ENCODE measurements around the gene PSMG4.
"Not testable (repeated sequence)": the region's sequence is repeated elsewhere in the genome, so short reads cannot be mapped to it uniquely, and the experiment has no call there.

Gene PSMG4

GRCh38 chr6:3230256-3230882 is 28.4 kb upstream of the PSMG4 start:
- no peak for DNase-seq (ENCODE audit: low spot score)

DNA sequence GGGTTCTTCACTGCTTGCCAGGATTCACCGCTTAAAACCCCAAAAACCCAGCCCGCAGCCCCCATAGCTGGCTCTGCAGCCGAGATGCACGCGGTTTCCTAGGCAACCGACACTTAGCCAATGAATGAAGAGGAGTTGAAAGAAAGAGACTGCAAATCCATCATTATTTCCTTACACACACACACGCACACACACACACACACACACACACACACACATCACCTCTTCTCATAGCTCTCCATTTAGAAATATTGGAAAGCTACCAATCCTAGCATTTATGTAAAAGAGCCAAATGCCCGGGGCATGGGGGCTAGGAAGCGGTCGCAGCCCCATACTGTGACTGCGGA is 27.9 kb upstream of the PSMG4 start:
- DNase-seq (ENCODE audit: low spot score): peak; percentile 79

DNA sequence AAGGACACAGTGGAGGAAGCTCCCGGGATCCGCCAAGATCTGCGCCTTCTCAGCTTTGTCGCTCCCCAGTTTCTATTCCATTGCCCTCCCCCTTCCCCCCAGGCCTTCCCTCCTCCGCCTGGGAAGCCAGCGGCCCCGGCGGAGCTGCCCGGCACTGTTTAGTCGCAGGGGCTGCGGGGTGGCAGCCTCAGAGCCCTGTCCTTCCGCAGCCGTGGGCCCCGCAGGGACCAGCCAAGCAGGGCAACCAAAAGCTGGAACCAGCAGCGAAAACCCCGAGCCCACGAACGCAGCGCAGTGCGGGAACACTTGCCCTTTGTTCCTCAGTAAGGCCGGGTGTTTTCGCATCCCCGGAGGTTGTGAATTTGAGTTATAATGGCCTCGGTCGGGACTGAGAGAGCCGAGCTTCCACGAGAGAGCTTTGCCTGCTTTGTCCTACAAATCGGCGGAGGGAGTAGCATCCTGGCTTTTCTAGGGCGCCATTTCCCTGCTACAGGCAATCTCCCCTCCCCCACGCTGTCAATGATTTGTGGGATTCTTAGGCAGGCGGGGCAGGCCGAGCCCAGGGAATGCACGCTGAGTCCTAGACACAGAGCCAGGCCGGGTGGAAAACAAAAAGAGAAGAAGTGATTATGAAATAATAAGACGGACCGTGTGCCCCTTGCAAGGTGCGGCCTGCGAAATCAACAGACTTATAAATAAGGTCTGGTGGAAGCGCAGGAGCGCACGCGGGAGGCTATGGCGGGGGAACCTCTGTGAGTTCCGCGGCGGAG is 27.3 kb upstream of the PSMG4 start:
- peak; percentile 83 for DNase-seq (ENCODE audit: low spot score)

DNA sequence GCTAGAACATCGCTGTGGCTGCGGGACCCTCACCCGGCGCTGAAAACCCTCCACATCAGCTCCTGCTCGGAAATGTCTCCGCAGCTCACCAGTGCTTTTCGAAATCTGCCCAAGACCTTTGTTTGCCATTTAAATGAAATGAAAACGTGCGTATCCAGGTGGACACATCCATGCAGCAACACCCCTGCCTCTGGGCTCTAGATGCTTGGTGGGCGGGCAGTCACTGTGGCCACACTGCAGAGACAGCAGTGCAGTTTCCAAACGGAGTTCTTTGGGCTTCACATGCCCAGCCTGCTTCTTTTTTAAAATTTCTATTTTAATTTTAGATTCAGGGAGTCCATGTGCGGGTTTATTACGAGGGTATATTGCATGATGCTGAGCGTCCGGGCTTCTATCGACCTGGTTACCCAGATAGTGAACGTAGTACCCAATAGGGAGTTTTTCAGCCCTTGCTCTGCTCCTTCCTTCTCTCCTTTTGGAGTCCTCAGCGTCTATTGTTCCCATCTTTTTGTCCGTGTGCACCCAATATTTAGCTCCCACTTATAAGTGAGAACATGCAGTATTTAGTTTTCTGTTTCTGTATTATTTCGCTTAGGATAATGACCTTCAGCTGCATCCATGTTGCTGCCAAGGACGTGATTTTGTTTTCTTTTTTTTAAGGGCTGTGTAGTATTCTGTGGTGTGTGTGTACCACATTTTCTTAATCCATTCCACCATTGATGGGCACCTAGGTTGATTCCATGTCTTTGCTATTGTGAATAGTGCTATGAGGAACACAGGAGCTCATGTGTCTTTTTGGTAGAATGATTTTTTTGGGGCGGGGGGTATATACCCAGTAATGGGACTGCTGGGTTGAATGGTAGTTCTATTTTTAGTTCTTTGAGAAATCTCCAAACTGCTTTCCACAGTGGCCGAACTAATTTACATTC is 26.5 kb upstream of the PSMG4 start:
- no peak for DNase-seq (ENCODE audit: low spot score)

GRCh38 chr6:3233321-3233720 is 25.4 kb upstream of the PSMG4 start:
- DNase-seq (ENCODE audit: low spot score): no peak

GRCh38 chr6:3233904-3234303 is 24.8 kb upstream of the PSMG4 start:
- DNase-seq (ENCODE audit: low spot score): no peak

GRCh38 chr6:3235486-3235885 is 23.3 kb upstream of the PSMG4 start:
- DNase-seq (ENCODE audit: low spot score): no peak

GRCh38 chr6:3236005-3236404 is 22.7 kb upstream of the PSMG4 start:
- DNase-seq (ENCODE audit: low spot score): no peak

DNA sequence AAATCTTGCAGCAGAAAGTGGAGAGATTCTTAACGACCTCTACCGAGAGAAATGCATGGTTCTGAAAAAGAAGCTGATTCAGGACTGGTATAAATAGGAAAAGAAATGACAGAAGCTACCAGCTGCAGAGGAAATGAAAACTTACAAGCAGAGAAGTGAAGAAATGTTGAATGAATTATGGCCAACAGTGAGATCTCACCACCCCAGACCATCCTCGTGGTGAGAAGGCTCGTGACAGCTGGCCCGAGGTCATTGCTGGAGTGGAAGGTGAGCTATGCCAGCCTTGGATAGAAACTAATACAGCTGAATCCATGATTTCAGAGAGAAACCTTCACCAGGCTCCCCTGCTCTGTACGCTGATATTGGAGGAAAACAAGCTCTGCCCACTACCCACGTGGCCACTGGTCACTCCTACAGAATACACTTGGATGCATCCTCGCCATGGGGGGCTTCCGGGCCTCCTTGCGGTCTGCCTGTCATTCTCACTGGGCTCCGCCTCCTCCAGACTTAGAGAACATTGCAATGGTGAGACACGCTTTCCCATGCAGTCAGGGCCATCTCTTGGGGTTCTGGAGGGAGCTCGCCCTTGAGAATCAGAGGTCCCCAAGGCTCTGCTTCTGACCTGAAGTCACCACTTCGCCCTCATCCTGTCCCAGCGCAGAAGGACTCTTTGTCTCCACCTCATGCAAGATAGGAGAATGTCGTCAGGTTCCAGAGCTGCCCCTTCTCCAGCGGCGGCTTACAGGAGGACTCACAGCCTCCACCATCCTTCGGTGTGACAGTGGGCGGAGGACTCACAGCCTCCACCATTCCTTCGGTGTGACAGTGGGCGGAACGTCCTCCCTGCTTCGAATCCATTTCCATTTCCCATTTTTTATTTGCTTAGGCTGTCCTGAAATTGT is 20.7 kb upstream of the PSMG4 start:
- DNase-seq (ENCODE audit: low spot score): no peak

DNA sequence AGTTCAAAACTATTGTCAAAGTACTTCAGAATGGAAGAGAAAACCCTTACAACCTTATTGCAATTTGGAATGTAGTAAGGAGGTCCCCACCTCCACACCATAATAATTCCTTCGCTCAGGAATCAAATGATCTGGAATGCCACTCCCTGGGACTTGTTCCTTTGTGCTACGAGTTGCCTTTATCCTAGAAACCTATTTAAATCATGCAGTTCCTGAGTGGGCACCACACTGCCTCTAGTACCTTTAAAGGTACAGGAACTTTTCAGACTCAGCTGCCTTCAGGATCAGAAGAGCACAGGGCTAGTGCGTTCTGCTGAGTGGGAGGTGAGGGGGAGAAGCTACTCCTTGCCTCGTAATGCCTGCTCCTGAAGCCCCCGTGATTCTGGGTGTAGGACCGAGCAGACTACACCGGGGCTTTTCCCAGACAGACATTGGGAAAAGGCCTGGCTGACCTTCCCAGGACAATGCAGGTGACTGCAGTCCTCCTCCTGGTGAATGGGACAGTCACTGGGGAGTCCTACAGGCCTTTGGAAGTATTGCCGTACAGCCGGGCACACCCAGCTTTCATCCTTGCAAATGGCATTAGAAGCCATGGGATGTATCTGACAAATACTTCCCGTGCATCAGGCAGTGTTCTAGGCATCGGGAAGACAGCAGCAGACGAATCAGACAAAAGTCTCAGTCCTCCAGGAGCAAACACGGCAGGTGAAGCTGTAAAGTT is 19.5 kb upstream of the PSMG4 start:
- DNase-seq (ENCODE audit: low spot score): no peak

GRCh38 chr6:3240595-3240994 is 18.2 kb upstream of the PSMG4 start:
- no peak for DNase-seq (ENCODE audit: low spot score)

DNA sequence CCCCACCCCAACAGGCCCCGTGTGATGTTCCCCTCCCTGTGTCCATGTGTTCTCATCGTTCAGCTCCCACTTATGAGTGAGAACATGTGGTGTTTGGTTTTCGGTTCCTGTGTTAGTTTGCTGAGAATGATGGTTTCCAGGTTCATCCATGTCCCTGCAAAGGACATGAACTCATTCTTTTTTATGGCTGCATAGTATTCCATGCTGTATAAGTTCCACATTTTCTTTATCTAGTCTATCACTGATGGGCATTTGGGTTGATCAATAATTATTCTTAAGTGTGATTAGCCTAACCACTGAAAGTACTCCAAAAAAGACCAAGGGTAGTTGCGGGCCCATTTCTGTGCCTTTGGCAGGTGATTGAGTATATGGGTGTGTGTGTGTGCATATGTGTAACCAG is 17.0 kb upstream of the PSMG4 start:
- not testable (repeated sequence) for DNase-seq (ENCODE audit: low spot score)

DNA sequence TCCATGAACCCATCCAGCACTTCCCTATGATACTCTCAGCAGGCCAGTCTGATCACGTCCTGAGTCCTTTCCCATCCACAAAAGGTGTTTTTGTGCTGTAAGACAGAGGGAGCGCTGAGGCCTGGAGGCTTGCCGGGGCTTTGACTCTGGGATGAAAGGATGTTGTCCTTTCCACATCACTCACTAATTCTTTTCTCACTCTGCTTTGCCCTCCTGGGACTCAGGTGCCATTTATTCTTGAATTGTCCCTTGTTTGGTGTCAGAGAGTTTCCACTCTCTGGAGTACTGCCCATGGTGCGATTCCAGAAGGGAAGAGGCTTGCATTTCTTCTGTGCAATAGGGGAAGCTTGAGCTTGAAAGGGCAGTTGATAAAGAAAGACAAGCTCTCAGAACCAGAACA is 16.0 kb upstream of the PSMG4 start:
- DNase-seq (ENCODE audit: low spot score): no peak

DNA sequence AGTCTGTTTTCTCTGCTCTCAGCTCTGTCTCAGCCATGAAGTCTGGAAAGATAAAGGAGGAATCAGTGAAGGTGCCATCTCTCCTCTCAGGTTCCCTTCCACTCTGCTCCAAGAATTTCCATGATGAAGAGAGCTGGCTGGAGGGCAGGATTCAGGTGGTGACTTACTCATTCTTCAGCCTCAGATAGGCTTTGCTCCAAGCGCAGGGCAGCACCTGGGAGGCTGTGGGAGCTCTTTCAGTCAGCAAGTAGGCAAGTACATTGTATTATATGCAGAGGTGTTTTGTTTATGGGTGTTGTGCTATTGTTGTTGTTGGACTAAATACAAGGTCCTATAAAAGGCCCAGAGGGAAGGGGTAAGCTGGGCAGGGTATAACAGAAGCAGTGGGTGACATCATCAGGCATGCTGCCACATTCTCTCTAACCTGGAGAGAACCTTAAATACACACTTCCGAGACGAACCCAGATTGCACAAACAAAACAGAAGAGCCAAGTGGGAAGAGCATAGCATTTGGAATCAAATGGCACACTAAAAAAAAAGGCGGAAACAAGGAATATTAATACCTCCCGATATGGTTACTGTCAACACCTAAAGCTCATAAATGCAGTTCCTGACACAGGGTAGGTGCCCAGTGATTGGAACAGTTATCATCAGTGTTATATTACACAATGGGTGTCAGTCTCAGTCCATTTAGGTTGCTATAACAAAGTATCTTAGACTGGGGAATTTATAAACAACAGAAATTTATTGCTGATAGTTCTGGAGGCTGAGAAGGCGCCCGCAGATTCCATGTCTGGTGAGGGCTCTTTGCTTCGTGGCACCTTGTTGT is 14.5 kb upstream of the PSMG4 start:
- DNase-seq (ENCODE audit: low spot score): no peak

- not testable (repeated sequence) for DNase-seq (ENCODE audit: low spot score)
Measured at GRCh38 chr6:3244832-3245161, 13.9 kb upstream of the PSMG4 start.

GRCh38 chr6:3245216-3245615 is 13.5 kb upstream of the PSMG4 start:
- no peak for DNase-seq (ENCODE audit: low spot score)

- DNase-seq (ENCODE audit: low spot score): peak; percentile 78
Measured at GRCh38 chr6:3247255-3248146, 11.2 kb upstream of the PSMG4 start.

- DNase-seq (ENCODE audit: low spot score): no peak
Measured at GRCh38 chr6:3249821-3250220, 8.9 kb upstream of the PSMG4 start.

- no peak for DNase-seq (ENCODE audit: low spot score)
Measured at GRCh38 chr6:3250231-3250675, 8.5 kb upstream of the PSMG4 start.
